ENCODE results near the gene ADAM11.
"Not testable (repeated sequence)": the region's sequence is repeated elsewhere in the genome, so short reads cannot be mapped to it uniquely, and the experiment has no call there.

The ADAM11 gene

DNA sequence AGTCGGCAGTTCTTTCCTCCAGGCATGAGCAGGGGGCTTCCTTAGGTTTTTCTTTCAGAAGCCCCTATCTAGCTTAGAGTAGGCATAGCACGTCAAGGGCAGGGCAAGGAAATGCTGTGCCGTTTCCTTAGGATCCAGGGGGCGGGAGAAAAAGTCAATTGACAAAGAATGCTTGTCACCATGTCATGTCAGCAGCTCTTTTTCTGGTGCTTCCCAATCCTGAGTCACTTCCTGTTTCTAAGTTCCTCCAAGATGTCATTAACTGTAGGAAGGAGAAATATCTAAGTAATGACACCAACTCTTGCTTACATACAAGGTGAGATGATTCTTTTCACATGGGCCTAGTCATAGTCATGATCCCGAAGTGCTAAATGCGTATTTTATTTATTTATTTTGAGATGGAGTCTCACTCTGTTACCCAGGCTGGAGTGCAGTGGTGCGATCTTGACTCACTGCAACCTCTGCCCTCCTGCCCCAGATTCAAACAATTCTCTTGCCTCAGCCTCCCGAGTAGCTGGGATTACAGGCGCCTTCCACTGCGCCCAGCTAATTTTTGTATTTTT lies 36.1 kb downstream of the ADAM11 start:
- DNase-seq (ENCODE audit: low read depth in 2 of 3, low spot score in 1 of 3), result no peak

DNA sequence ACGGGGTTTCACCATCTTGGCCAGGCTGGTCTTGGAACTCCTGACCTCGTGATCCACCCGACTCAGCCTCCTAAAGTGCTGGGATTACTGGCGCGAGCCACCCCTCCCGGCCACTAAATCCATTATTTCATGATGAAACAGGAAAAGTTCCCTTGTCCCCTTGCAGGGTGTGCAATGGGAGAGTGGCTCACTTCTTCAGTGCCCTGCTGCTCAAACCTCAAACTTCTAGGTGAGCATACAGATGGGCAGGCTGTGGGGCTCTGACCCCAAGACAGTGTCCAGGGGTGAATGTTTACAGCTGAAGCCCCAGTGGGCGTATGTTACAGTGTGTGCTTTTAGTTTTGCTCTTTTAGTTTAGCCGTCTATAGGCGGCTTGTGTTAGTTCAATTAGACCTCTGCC lies 36.6 kb downstream of the ADAM11 start:
- DNase-seq (ENCODE audit: low read depth in 2 of 3, low spot score in 1 of 3), result no peak

DNA sequence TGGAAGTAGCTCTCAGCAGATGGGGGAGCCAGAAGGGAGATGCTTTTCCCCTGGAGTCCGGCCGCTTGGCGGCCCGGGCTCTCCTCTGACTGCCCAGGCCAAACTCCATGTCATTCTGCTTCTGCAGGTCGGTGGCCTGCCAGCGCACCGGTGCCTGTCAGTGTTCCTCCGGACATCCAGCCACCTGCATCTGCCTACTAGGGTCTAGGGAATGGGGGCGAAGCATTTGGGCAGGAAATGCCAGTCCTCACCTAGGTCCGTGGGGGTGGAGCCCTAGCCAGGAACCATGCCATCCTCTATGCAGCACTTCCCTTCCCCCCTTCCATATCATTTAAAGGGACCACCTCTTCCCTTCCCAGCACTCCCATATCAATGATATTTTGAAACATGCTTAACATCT lies 37.1 kb downstream of the ADAM11 start:
- DNase-seq (ENCODE audit: low read depth in 2 of 3, low spot score in 1 of 3), result no peak

DNA sequence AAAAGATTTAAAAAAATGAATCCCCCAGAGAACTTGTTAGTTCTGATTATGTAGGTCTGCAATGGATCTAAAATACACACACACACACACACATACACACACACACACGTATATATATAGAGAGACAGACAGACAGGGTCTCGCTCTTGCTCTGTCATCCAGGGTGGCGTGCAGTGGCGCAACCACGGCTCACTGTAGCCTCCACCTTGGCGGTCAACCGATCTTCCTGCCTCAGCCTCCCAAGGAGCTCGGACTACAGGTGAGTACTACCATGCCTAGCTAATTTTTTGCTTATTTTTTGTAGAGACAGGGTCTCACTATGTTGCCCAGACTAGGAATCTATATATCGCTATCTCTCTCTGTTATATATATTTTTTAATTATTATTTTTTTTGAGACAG lies 37.9 kb downstream of the ADAM11 start:
- no peak for DNase-seq (ENCODE audit: low read depth in 2 of 3, low spot score in 1 of 3)

DNA sequence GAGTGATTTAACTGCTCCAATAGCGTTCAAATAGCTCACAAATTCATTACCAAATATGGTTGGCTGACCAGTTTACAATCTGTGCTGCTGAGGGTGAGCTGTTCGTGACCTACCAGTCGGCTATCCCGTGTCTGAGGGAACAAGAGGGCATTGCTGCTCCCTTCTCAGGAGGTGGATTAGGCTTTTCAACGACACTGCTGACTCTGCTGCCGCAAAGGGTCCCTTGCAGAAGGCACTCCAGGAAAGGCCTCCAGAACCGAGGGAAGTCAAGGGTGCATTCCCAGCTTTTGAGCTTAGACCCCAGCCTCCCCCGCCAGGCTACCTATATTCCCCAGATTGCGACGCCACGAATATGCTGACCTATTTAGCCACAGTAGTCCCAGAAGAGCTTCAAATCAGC lies 39.0 kb downstream of the ADAM11 start:
- no peak for DNase-seq (ENCODE audit: low read depth in 2 of 3, low spot score in 1 of 3)

DNA sequence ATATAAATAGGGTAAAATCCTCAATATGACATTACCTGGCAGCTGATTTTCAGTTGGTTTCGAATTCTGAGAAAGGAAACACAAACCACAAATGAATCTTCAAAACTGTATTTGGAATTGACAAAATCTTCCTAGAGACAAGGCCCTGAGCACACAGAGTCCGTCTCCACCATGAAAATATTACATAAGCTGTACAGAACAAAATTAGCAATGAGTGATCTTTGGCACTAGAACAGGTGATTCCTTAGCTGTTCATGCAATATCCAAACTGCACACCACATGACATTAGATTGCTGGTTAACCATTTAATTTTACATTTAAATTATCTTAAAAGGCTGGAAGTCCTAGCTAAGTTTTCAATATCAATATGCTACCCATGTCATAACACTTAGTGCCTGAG lies 39.6 kb downstream of the ADAM11 start:
- DNase-seq (ENCODE audit: low read depth in 2 of 3, low spot score in 1 of 3), result no peak

DNA sequence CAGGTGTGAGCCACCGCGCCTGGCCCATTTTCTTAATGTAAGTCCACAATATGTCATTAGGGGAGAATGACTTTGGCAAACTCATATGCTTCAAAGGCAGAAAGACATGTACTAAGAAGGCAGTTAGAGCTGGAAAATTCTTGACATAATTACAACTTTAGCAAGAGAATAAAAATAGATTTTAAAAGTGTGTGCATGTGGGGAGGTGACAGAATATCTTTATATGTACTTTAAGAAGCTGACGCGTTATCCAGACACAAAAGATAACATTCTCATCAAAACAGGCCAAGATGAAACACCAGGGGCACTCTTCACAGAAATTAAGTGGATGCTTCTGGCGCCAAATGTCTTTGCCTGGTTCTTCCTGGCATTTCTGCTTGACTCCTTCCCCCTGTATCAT lies 43.1 kb downstream of the ADAM11 start:
- no peak for DNase-seq (ENCODE audit: low read depth in 2 of 3, low spot score in 1 of 3)

DNA sequence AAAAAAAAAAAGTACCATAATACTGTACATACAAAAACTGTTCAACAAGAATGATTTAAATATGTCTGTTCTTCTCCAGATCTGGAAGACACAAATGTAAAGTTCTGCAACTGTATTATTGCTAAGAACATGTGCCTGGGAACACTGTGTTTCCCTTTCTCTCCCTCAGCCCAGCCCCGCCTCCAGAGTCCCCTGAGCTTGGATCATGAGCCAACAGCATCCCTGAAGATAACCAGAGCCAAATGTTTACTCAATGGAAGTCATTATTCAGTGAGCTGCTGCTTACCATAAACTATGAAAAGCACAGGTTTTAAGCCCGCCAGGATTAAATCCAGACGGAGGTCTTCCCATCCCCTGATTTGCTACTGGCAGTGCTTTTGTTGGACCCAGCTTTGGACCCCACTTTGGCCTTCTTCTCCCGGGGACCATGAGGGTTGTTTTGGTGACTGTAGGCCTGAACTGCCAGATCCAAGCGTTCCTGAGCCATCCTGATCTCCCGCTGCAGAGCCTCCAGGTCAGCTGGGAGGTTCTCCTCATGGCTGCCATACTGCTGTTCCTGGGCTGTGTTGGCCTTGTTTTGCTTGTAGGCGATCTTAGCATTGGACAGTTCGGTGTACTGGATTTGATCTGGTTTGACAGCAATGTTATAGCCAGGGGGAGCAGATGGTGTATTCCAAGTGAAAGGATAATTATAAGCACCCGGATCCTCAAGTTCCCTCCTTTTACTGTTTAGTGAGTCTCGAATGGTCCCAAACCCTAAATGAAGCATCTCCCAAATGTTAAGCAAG lies 45.7 kb downstream of the ADAM11 start:
- DNase-seq (ENCODE audit: low read depth in 2 of 3, low spot score in 1 of 3), result no peak

DNA sequence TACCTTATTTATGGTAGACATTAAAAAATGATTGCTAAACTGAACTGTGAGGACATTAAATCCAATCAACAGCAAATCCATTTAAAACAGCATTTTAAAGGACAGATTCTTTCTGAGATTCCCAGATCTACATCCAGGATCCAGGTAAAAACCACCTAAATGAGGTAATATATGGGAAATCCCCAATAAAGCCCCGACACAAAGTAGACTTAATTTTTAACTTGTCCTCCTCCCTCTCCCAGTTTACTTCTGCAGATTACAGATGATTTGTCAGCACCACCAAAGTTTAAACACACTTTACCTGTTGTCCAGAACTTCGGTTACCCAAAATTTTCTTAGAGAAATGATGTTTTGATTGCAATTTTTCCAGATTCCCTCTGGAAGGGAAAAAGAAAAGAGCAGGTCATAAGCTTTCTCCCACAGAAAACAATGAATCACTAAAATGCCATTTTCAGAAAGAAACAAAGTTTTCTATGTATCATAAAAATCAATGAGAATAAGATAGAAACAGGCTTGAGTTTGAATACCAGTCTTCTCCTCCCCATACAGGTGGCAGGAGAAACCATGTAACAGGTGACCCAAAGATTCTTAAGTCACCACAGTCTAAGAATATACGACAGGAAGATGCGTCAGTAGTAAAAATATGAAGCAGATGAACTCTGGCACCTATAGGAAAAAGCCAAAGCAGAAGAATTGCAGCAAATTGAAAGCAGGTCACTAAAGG lies 48.5 kb downstream of the ADAM11 start:
- no peak for DNase-seq (ENCODE audit: low read depth in 2 of 3, low spot score in 1 of 3)

DNA sequence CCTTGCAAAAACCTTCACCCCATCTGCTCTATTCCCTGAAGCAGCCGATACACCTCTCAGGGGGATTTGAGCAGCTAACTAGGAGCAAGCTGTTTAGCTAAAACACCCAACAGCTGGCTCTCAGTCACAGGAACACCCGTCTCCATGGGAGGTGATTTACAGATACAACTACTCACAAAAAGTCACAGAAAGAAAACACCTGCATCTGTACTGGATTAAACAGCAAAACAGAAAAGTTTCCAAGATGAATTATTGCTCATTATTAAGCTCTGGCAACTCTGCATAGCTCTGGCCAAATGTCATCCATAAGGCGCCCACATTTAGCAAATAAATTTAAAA lies 49.0 kb downstream of the ADAM11 start:
- DNase-seq (ENCODE audit: low read depth in 2 of 3, low spot score in 1 of 3), result no peak

DNA sequence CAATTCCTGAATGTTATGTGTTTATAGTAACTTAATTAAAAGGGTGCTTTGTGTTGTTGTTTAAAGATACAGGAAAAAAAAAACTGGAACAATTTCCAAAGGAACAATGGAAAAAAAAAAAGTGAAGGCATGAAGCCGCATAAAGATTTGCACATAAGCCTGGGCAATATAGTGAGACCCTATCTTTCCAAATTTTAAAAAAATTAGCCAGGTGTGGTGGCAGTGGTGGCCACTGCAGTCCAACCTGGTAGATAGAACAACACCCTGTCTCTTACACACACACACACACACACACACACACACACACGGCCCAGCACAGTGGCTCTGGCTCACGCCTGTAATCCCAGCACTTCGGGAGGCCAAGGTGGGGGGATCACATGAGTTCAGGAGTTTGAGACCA lies 49.4 kb downstream of the ADAM11 start:
- DNase-seq (ENCODE audit: low read depth in 2 of 3, low spot score in 1 of 3), result no peak

DNA sequence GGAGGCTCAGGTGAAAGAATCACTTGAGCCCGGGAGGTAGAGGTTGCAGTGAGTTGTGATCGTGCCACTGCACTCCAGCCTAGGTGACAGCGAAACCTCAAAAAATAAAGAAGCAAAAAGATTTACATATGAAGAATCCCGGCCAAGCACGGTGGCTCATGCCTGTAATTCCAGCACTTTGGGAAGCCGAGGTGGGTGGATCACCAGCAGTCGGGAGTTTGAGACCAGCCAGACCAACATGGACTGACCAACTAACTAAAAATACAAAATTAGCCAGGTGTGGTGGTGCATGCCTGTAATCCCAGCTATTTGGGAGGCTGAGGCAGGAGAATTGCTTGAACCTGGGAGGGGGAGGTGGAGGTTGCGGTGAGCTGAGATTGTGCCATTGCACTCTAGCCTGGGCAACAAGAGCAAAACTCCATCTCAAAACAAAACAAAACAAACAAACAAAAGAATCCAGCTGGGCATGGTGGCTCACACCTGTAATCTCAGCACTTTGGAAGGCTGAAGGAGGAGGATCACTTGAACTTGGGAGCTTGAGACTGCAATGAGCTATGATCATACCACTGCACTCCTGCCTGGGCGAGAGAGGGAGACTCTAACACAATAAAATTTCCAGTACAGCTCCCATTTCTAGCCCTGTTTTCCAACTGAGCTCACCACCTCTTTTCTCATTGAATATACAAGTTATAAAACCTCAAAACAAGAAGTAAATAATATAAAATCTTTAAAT lies 50.0 kb downstream of the ADAM11 start:
- not testable (repeated sequence) for DNase-seq (ENCODE audit: low read depth in 2 of 3, low spot score in 1 of 3)

DNA sequence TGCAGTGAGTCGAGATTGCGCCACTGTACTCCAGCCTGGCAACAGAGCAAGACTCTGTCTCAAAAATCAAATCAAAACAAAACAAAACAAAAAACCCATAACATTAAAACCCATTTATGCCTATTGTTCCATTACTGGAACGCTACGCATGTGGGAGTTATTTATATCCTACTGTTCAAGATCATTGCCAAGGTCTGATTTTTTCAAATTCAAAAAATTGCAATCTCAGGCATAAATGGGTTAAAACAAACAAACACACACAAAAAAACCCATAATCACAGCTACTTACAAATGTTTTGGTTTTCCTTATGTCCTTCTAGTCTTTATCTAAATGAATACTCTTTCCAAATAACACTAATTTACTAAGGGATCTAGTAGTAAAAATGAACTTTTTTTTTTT lies 53.5 kb downstream of the ADAM11 start:
- no peak for DNase-seq (ENCODE audit: low read depth in 2 of 3, low spot score in 1 of 3)

DNA sequence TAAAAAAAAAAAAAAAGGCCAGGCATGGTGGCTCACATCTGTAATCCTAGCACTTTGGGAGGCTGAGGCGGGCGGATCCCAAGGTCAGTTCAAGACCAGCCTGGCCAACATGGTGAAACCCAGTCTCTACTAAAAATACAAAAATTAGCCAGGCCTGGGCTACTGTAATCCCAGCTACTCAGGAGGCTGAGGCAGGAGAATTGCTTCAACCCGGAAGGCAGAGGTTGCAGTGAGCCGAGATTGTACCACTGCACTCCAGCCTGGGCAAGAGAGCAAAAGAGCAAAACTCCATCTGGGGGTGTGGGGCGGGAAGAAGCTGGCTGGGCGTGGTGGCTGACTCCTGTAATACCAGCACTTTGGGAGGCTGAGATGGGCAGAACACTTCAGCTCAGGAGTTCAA lies 59.7 kb downstream of the ADAM11 start:
- DNase-seq (ENCODE audit: low read depth in 2 of 3, low spot score in 1 of 3), result not testable (repeated sequence)

DNA sequence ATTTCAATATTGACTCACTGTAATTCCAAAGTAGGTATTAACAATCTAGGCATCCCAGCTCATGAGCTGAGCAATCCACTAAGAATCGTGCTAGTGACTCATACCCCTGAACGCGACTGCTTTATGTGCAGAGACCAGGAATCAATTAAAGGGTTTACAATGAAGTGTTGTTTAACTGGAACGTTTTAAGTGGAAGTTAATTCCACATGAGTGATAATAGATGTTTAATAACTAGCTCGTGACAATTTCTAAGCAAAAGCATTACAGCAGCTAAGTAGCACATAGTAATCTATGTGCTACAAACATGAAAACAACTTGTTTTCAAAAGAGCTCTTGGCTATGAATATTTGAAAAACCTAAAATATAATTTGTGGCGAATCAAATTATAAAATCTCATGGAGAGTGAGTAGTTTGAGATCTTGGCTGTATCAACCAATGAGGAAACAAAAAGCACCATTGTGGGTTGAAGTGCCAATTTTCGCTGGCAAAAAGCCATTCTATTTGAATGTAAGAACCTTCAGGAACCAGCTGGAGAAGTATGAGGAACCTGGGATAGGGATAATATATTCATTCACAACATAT lies 61.9 kb downstream of the ADAM11 start:
- DNase-seq (ENCODE audit: low read depth in 2 of 3, low spot score in 1 of 3), result no peak

DNA sequence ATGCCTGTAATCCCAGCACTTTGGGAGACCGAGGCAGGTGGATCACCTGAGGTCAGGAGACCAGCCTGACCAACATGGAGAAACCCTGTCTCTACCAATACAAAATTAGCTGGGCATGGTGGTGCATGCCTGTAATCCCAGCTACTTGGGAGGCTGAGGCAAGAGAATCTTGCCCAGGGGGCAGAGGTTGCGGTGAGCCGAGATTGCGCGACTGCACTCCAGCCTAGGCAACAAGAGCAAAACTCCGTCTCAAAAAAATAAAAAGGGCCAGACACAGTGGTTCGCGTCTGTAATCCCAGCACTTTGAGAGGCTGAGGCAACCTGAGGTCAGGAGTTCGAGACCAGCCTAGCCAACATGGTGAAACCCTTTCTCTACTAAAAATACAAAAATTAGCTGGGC lies 66.4 kb downstream of the ADAM11 start:
- not testable (repeated sequence) for DNase-seq (ENCODE audit: low read depth in 2 of 3, low spot score in 1 of 3)

DNA sequence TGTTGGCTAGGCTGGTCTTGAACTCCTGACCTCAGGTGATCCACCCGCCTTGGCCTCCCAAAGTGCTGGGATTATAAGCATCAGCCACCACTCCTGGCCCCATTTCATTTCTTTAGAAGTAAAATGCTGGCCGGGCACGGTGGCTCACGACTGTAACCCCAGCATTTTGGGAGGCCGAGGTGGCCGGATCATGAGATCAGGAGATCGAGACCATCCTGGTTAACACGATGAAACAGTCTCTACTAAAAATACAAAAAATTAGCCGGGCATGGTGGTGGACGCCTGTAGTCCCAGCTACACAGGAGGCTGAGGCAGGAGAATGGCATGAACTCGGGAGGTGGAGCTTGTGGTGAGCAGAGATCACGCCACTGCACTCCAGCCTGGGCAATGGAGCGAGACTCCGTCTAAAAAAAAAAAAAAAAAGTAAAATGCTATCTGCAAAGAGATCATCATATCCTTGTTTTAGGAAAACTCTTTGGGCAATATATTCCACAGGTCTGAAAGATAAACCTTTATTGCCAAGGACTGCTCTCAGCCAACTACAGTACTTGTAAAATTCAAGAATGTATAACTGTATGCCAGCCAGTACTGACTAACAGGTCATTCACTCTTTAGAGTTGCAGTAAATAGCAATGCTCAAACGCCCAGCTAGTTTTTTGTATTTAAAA lies 67.5 kb downstream of the ADAM11 start:
- no peak for DNase-seq (ENCODE audit: low read depth in 2 of 3, low spot score in 1 of 3)

DNA sequence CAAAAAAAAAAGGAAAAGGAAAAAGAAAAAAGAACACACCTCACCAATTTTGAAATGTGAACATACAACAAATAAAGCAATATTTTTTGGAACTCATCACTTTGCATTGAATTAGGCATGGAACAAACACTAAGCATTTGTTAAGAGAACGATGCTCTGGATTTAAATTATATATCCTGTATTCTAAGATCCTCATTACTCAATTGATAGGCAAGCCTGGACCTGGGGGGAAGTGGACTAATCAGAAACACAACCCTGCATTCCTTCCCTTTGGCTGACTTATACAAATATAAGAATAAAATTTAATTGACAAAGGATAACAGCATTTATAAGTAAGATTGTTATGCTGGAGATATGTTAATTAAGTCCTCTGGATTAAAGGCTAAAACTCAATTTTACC lies 69.1 kb downstream of the ADAM11 start:
- no peak for DNase-seq (ENCODE audit: low read depth in 2 of 3, low spot score in 1 of 3)

DNA sequence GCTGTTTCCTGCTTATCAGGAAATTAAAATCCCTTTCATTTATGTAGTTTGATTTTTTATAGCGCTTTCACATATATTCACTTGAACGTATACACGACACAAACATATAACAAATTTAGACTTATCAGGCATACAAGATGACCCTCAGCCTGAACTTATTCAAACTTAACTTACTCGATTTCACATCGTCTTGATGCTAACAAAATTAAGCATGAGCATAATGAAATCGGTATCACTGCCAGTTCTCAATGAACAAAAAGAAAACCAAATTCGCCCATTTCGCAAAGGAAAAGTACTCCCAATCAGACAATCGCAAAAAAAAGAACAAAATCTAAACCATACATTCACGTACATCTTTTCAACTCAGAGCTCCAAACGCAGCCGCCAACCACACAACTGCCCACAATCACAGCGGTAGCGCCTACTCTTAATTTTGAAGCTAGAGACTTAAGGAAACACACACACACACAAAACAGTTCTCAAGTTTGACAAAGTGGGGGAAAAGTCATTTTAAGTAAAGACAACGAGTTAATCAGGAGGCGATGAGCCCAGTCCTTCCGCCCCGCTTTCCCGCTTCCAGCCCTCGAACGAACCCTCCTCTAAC lies 70.2 kb downstream of the ADAM11 start:
- no peak for DNase-seq (ENCODE audit: low read depth in 2 of 3, low spot score in 1 of 3)

DNA sequence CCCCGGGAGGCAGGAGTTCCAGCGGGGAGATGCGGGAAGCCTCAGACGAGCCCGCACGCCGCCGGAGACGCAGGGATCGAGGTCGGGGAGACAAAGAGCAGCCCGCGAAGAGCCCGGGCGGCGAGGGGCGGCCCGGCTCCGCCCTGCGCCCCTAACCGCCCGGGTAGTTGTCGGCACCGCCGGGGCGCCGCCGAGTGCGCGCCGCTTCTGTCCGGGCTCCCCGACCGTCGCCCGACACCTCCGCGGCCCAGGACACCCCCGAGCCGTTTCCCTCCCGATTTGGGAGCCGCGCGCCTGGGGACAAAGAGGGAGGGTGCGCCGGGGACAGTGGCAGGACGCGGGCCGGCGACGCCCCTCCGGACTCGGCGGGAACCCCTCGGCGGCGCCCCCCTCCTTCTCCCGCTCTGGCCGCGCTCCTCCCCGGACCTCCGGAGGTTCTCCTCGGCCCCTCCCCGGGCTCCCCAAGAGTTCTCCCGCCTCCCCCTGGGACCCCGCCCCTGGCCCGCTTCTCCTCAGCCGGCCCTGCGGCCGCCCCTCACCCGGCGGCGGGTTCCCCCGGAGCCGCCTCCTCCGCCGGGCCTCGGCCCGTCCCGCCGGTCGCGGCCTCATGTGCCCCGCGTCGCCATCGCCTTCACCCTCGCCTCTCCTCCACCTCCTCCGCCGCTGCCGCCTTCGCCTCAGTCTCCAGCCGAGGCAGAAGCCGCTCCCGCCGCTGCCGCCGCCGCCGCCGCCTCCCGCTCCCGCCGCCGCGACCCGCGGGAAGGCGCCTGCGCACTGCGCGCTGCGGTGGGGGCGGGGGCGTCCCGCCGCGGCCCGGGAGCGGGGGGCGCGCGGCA lies 71.0 kb downstream of the ADAM11 start, which contains the start of gene GJC1:
Gene GJC1, minus strand, starts transcription at position 765 of the 836 bp plus-strand sequence. CDS start 24,470 bp downstream, outside the sequence.
- peak in 1 of 3 donors; percentile 25 for DNase-seq (ENCODE audit: low read depth in 2 of 3, low spot score in 1 of 3)

All from stimulated activated CD4-positive, alpha-beta T cell treated with anti-CD3 and anti-CD28 coated beads, Interleukin-12 subunit alpha, Interleukin-12 subunit beta, amount 100 ng/mL, for 48 hours (primary cell).